Endothelial cell (in vitro differentiated cells): ENCODE results near the gene CYTH1. TPM values are rescaled to one million over a fixed set of nuclear protein-coding genes. Genes with fewer than 3 reads are reported as not detected.
A peak's percentile ranks its signal among the peaks of the same experiment; 100 is the strongest.

Experiments
- DNase-seq: peaks from one replicate; pipeline ENCODE4 v3.0.0; 2021; ENCODE audit warnings: low spot score
- H3K27ac Mint-ChIP-seq: one replicate; pipeline ENCODE4 v1.8.0; 2021; ENCODE audit warnings: mixed read lengths, inconsistent platforms; ENCODE audit not compliant: unreplicated experiment
- H3K27me3 Mint-ChIP-seq: one replicate; pipeline ENCODE4 v1.8.0; 2021; ENCODE audit warnings: mild to moderate bottlenecking, moderate library complexity, mixed read lengths, inconsistent platforms; ENCODE audit not compliant: unreplicated experiment
- H3K36me3 Mint-ChIP-seq: one replicate; pipeline ENCODE4 v1.8.0; 2021; ENCODE audit warnings: mild to moderate bottlenecking, low read depth, mixed read lengths, inconsistent platforms; ENCODE audit not compliant: unreplicated experiment
- H3K4me1 Mint-ChIP-seq: one replicate; pipeline ENCODE4 v1.8.0; 2021; ENCODE audit warnings: mild to moderate bottlenecking, mixed read lengths, inconsistent platforms; ENCODE audit not compliant: unreplicated experiment
- H3K4me3 Mint-ChIP-seq: one replicate; pipeline ENCODE4 v1.8.0; 2021; ENCODE audit warnings: mild to moderate bottlenecking, mixed read lengths, inconsistent platforms; ENCODE audit not compliant: unreplicated experiment
- H3K9me3 Mint-ChIP-seq: one replicate; pipeline ENCODE4 v1.8.0; 2021; ENCODE audit warnings: mixed read lengths, inconsistent platforms; ENCODE audit not compliant: unreplicated experiment
- total RNA-seq: library from RNA; stranded (reverse); fragmentation: NEBNext Ultra II Directional; extraction: Animal tissue kit (Norgen Biotek cat#: 25700); gene quantifications from one replicate; pipeline ENCODE4 v1.2.1, GENCODE V29; 2021; ENCODE audit not compliant: unreplicated experiment
- TF ChIP-seq, protein P1 (sequence below): fragments of 200-600 bp; sonication (generic); IDR thresholded peaks from one replicate; pipeline ENCODE4 v1.5.0; 2021; ENCODE audit warnings: antibody characterized with exemption; ENCODE audit not compliant: unreplicated experiment

Gene CYTH1
- total RNA-seq, 1 donor from 2014 or later: 73.3 TPM

DNA sequence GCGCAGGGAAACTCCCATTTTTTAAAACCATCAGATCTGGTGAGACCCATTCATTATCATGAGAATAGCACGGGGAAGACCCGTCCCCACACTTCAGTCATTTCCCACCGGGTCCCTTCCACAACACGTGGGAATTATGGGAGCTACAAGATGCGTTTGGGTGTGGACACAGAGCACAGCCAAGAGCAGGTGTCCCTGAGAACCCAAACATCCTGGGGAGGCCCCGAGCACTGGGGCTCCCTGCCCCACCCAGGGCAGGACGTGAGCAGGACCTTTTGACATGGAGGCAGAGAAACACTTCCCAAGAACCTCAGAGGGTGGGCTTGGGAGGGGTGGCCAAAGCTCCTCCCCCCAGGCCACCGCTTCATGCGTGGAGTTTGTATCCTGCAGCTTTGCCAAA, 115.0 kb downstream of the CYTH1 start:
- Mint-ChIP-seq H3K4me3 (peak overlapping the region; percentile 39), H3K9me3 (no peaks in the 10 kb centered on the region), H3K4me1 (peaks cover 63% of the 10 kb centered on the region), H3K36me3 (peaks cover 5% of the 10 kb centered on the region), H3K27me3 (peaks cover 29% of the 10 kb centered on the region), H3K27ac (peak overlapping the region; percentile 95)
- TF ChIP-seq, protein P1, sequence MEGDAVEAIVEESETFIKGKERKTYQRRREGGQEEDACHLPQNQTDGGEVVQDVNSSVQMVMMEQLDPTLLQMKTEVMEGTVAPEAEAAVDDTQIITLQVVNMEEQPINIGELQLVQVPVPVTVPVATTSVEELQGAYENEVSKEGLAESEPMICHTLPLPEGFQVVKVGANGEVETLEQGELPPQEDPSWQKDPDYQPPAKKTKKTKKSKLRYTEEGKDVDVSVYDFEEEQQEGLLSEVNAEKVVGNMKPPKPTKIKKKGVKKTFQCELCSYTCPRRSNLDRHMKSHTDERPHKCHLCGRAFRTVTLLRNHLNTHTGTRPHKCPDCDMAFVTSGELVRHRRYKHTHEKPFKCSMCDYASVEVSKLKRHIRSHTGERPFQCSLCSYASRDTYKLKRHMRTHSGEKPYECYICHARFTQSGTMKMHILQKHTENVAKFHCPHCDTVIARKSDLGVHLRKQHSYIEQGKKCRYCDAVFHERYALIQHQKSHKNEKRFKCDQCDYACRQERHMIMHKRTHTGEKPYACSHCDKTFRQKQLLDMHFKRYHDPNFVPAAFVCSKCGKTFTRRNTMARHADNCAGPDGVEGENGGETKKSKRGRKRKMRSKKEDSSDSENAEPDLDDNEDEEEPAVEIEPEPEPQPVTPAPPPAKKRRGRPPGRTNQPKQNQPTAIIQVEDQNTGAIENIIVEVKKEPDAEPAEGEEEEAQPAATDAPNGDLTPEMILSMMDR: no peak
- DNase-seq: no peak

DNA sequence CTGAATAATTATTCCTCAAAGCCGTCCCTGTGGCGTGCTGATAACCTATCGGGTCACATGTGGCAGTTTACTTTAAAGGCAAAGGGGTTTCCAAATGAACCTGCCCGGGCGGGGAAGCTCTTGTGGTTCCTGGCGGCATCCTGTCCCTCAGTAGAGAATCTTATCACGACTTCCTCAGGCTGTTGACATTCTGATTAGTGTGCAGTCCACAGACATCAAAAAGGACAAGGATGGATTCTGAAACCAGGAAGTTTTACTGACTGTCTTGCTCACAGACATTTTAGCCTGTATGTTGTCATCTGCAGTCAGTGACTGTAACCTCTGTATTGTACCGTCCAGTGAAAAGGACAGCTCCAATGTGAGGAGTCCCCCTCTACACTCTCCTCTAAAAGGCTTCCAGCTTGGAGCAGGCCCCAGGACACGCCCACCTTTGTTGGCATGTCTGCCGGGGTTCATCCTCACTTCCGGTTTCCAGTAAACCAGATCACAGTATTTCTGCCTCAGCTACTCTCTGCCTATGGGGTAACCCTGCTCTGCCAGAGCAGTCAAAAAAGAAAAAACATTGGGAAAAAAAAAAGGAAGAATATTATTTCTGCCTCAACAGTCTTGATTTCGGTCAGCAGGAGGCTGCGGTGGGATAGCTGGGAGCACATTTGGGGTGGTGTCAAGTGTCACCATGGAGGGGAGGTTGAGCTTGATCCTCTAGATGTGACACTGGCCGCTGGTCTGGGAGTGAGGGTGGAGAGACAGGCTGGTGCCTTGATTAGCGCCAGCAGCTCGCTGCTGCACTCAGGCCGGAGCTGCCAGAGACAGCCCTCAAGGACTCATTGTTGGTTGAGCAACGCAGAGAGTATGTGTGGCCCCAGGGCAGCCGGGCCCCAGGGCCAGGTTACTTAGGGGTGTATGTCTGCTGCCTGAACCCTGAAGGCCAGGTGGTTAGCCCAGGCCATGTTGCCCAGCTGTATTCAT, 115.8 kb downstream of the CYTH1 start:
- TF ChIP-seq, protein P1: no peak
- H3K27ac Mint-ChIP-seq: peak overlapping the region; percentile 95
- H3K4me1 Mint-ChIP-seq: peaks cover 63% of the 10 kb centered on the region
- H3K9me3 Mint-ChIP-seq: no peaks in the 10 kb centered on the region
- DNase-seq: peak; percentile 68
- peaks cover 30% of the 10 kb centered on the region for H3K27me3 Mint-ChIP-seq
- peak overlapping the region; percentile 39 for H3K4me3 Mint-ChIP-seq
- H3K36me3 Mint-ChIP-seq: peaks cover 3% of the 10 kb centered on the region

DNA sequence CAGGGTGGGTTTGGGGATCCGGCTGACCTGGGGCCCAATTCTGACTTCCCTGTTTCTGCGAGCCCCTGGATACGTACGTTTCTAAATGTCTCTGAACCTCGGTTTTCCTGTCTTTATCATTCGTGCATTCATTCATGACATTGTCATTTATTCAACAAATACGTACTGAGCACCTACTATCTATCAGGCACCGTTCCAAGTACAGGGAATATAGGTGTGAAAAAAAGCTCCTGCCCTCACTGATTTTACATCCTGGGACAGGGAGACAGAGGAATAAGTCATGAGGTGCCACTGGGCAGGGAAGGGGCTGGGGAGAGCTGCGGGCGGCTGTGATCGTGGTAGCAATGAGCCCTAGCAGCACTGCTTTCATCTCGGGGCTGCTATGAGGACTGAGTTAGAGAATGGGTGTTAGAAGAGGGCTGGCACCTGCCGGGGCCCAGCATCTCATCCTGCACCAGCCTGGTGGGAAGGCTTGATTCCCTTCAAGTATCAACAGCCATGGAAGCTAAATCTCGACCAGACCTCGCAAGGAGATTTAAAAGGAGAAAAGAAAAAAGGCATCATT, 116.6 kb downstream of the CYTH1 start:
- Mint-ChIP-seq H3K4me3 (no peak overlapping the region), H3K27me3 (peaks cover 28% of the 10 kb centered on the region), H3K9me3 (no peaks in the 10 kb centered on the region), H3K4me1 (peaks cover 59% of the 10 kb centered on the region), H3K27ac (peak overlapping the region; percentile 95), H3K36me3 (peaks cover 3% of the 10 kb centered on the region)
- TF ChIP-seq, protein P1: no peak
- no peak for DNase-seq

DNA sequence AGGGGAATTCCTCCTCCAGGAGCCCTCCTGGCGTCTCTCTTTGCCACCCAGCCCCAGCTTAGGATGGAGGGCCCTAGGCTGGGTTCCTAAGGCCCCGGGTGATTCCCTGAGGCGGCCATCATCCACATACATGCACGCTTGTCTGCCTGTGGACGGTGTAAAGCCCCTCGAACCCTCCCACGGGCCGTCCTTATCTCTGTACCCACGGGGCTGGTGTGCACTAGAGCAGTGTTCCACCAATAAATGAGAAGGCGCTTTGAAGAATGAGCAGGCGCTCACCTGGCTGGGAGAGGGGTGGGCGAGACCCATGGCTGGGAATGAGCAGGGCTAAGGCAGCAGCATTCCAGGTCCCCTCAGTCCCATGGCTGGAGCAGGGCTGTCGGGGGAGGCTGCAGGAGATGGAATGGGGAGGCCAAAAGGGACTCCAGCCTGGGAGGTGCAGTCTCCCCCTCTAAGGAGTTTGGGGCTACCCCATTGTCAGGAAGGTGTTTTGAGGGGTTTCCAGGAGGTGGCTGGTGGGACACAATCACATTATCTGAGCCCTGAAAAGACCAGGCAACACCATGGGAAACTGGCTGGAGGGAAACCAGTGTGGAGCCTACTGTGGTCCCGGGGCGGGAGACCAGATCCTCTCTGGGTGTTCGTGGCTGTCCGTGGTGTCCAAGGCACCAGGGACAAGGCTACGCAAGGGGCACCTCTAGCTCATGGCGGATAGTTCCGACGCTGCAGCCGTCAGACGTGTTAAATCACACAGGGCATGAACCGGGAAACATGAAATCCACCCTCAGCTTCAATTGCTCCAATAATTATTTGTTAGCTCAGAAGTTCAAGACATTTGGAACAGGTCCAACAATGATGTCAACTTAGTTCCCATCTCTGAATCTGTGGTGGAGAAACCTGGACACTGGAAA, 117.3 kb downstream of the CYTH1 start:
- Mint-ChIP-seq H3K27ac (peak overlapping the region; percentile 95), H3K36me3 (peaks cover 3% of the 10 kb centered on the region), H3K27me3 (peaks cover 22% of the 10 kb centered on the region), H3K4me3 (no peak overlapping the region), H3K9me3 (no peaks in the 10 kb centered on the region), H3K4me1 (peaks cover 53% of the 10 kb centered on the region)
- no peak for DNase-seq
- TF ChIP-seq, protein P1: no peak
